GM19395 (cell line): ENCODE measurements around the gene CDH26.
"Not testable (repeated sequence)": the region's sequence is repeated elsewhere in the genome, so short reads cannot be mapped to it uniquely, and the experiment has no call there.

ENCODE experiments used
- ATAC-seq: cut with Tn5 transposase; IDR thresholded peaks from one replicate; pipeline ENCODE4 v1.9.1; 2021; ENCODE audit warnings: mild to moderate bottlenecking, moderate library complexity; ENCODE audit not compliant: unreplicated experiment

The CDH26 gene

GRCh38 chr20:60040471-60041162 is 82.4 kb downstream of the CDH26 start:
- ATAC-seq = no peak

GRCh38 chr20:60041436-60042165 is 83.4 kb downstream of the CDH26 start:
- not testable (repeated sequence) for ATAC-seq

GRCh38 chr20:60043435-60043834 is 85.2 kb downstream of the CDH26 start:
- no peak for ATAC-seq

GRCh38 chr20:60046011-60046413 is 87.8 kb downstream of the CDH26 start:
- ATAC-seq = no peak

GRCh38 chr20:60046436-60046835 is 88.2 kb downstream of the CDH26 start:
- no peak for ATAC-seq

- no peak for ATAC-seq
Observed at GRCh38 chr20:60046860-60047259, 88.6 kb downstream of the CDH26 start.

- no peak for ATAC-seq
Observed at GRCh38 chr20:60048634-60049521, 90.7 kb downstream of the CDH26 start.

- no peak for ATAC-seq
Observed at GRCh38 chr20:60049601-60050000, 91.4 kb downstream of the CDH26 start.

GRCh38 chr20:60050193-60050947 is 92.1 kb downstream of the CDH26 start:
- no peak for ATAC-seq

GRCh38 chr20:60051911-60052310 is 93.7 kb downstream of the CDH26 start:
- ATAC-seq = no peak

- no peak for ATAC-seq
Observed at GRCh38 chr20:60052322-60052721, 94.1 kb downstream of the CDH26 start.

GRCh38 chr20:60053125-60053817 is 95.0 kb downstream of the CDH26 start:
- no peak for ATAC-seq

GRCh38 chr20:60053818-60054190 is 95.6 kb downstream of the CDH26 start:
- no peak for ATAC-seq

GRCh38 chr20:60054716-60055634 is 96.8 kb downstream of the CDH26 start:
- no peak for ATAC-seq

GRCh38 chr20:60055740-60056139 is 97.5 kb downstream of the CDH26 start:
- peak; percentile 41 for ATAC-seq

- ATAC-seq = no peak
Observed at GRCh38 chr20:60056407-60057122, 98.3 kb downstream of the CDH26 start.

- ATAC-seq = peak; percentile 72
Observed at GRCh38 chr20:60057123-60057865, 99.1 kb downstream of the CDH26 start.
